Endothelial cell of umbilical vein (primary cell): Measurements from ENCODE around the gene ACAT2.

Source experiments
- CTCF ChIP-seq, 2 donors: IDR thresholded peaks; 1 replicate in 1 of 2; 2 replicates in 1 of 2; pipeline ENCODE4 v1.5.1; 2011; ENCODE audit warnings: low read length in 2 of 2, mild to moderate bottlenecking in 2 of 2, moderate library complexity in 2 of 2, control low read depth in 1 of 2, inconsistent platforms in 1 of 2, low read depth in 1 of 2; ENCODE audit not compliant: insufficient read depth in 1 of 2; ENCODE audit errors: extremely low read depth in 1 of 2
- EZH2 ChIP-seq: IDR thresholded peaks from 2 replicates; pipeline ENCODE4 v1.6.1; 2012; ENCODE audit warnings: borderline replicate concordance, low read depth, mild to moderate bottlenecking, moderate library complexity, low read length, inconsistent platforms; ENCODE audit not compliant: severe bottlenecking
- FOS ChIP-seq: IDR thresholded peaks from 2 replicates; pipeline ENCODE4 v1.6.1; 2011; ENCODE audit warnings: mild to moderate bottlenecking, low read length, moderate library complexity, borderline replicate concordance; ENCODE audit not compliant: insufficient read depth
- JUN ChIP-seq: IDR thresholded peaks from 2 replicates; pipeline ENCODE4 v1.6.1; 2011; ENCODE audit warnings: borderline replicate concordance, low read depth; ENCODE audit not compliant: insufficient read length, insufficient read depth
- MAX ChIP-seq: IDR thresholded peaks from 2 replicates; pipeline ENCODE4 v1.6.1; 2011; ENCODE audit not compliant: insufficient read depth, insufficient read length
- MYC ChIP-seq: IDR thresholded peaks from one replicate; pipeline ENCODE4 v1.6.1; 2011; ENCODE audit warnings: mild to moderate bottlenecking, low read depth, low read length
- POLR2A ChIP-seq: IDR thresholded peaks from 2 replicates; pipeline ENCODE4 v1.6.1; 2012; ENCODE audit warnings: low read depth, mild to moderate bottlenecking, control low read depth, low read length
- POLR2AphosphoS5 ChIP-seq: IDR thresholded peaks from 2 replicates; pipeline ENCODE4 v1.6.1; 2012; ENCODE audit warnings: low read depth, mild to moderate bottlenecking, control low read depth, low read length, moderate library complexity; ENCODE audit not compliant: insufficient read depth

GRCh38 chr6:159800141-159800865 is 38.5 kb downstream of the ACAT2 start, which contains the start of gene PNLDC1:
- TF ChIP-seq MAX = no peak
- no peak for TF ChIP-seq CTCF (IDR thresholded peaks at IDR 0.05; ENCODE audit: extremely low read depth in 1 of 2, insufficient read depth in 1 of 2, low read depth in 1 of 2, low read length in 2 of 2)
- no peak for TF ChIP-seq POLR2A
- TF ChIP-seq EZH2 = no peak
- TF ChIP-seq POLR2AphosphoS5 = no peak
- no peak for TF ChIP-seq FOS
- TF ChIP-seq MYC = no peak
- no peak for TF ChIP-seq JUN
